Choroid plexus epithelial cell (primary cell): ENCODE results near the gene IGLL5.

Experiments
- DNase-seq: peaks from one replicate; pipeline ENCODE4 v3.0.0-alpha.2; 2010; ENCODE audit warnings: low read depth
- H3K4me3 ChIP-seq: 2 replicates; pipeline ENCODE4 v1.5.1; 2011; ENCODE audit warnings: low read depth, mild to moderate bottlenecking, control low read depth, low read length, moderate library complexity
- CTCF ChIP-seq: conservative IDR thresholded peaks from 2 replicates; pipeline ENCODE4 v1.5.1; 2011; ENCODE audit warnings: low read depth, mild to moderate bottlenecking, control low read depth, inconsistent platforms, low read length, moderate library complexity

Gene IGLL5

GRCh38 chr22:22906907-22907550 is 19.4 kb downstream of the IGLL5 start:
- TF ChIP-seq CTCF: no peak
- H3K4me3 ChIP-seq: no peak overlapping the region
- DNase-seq: no peak

GRCh38 chr22:22907551-22908494 is 20.2 kb downstream of the IGLL5 start:
- DNase-seq: no peak
- no peak overlapping the region for H3K4me3 ChIP-seq
- TF ChIP-seq CTCF: no peak

- H3K4me3 ChIP-seq: no peak overlapping the region
- no peak for TF ChIP-seq CTCF
- no peak for DNase-seq
These were observed 20.9 kb downstream of the IGLL5 start for GRCh38 chr22:22908495-22908861.

GRCh38 chr22:22908941-22909604 is 21.5 kb downstream of the IGLL5 start:
- no peak for DNase-seq
- TF ChIP-seq CTCF: no peak
- H3K4me3 ChIP-seq: no peak overlapping the region

- H3K4me3 ChIP-seq: no peak overlapping the region
- DNase-seq: no peak
- TF ChIP-seq CTCF: no peak
These were observed 22.1 kb downstream of the IGLL5 start for GRCh38 chr22:22909605-22910271.

GRCh38 chr22:22910272-22911240 is 22.9 kb downstream of the IGLL5 start:
- no peak for TF ChIP-seq CTCF
- DNase-seq: no peak
- no peak overlapping the region for H3K4me3 ChIP-seq
